ENCODE data around the gene DIS3L2.
"Not testable (repeated sequence)": the region's sequence is repeated elsewhere in the genome, so short reads cannot be mapped to it uniquely, and the experiment has no call there.

Gene DIS3L2

GRCh38 chr2:232381204-232382031, 419.9 kb downstream of the DIS3L2 start:
- DNase-seq = not testable (repeated sequence)

- DNase-seq = no peak
These were observed 421.1 kb downstream of the DIS3L2 start for GRCh38 chr2:232382331-232383225.

- no peak for DNase-seq
These were observed 423.0 kb downstream of the DIS3L2 start for GRCh38 chr2:232384466-232384865.

- DNase-seq = not testable (repeated sequence)
These were observed 423.5 kb downstream of the DIS3L2 start for GRCh38 chr2:232385058-232385457.

- no peak for DNase-seq
These were observed 424.4 kb downstream of the DIS3L2 start for GRCh38 chr2:232385660-232386489.

- no peak for DNase-seq
These were observed 424.9 kb downstream of the DIS3L2 start for GRCh38 chr2:232386490-232386739.
